ENCODE results near the gene OSTM1. TPM values are rescaled to one million over a fixed set of nuclear protein-coding genes. Genes with fewer than 3 reads are reported as not detected.
"Not testable (repeated sequence)": the region's sequence is repeated elsewhere in the genome, so short reads cannot be mapped to it uniquely, and the experiment has no call there.

The OSTM1 gene
- total RNA-seq, 2 donors from 2014 or later, result 5.4 to 22.2 TPM

- ATAC-seq (no peak), DNase-seq (ENCODE audit: low spot score in 2 of 2) (no peak)
- Mint-ChIP-seq H3K27ac (no peak overlapping the region), H3K9me3 (peaks cover 10 to 11% of the 10 kb centered on the region in 2 donors), H3K36me3 (peaks cover 11% of the 10 kb centered on the region in 2 donors)
These were observed 69.7 kb downstream of the OSTM1 start for GRCh38 chr6:108004861-108005260.

DNA sequence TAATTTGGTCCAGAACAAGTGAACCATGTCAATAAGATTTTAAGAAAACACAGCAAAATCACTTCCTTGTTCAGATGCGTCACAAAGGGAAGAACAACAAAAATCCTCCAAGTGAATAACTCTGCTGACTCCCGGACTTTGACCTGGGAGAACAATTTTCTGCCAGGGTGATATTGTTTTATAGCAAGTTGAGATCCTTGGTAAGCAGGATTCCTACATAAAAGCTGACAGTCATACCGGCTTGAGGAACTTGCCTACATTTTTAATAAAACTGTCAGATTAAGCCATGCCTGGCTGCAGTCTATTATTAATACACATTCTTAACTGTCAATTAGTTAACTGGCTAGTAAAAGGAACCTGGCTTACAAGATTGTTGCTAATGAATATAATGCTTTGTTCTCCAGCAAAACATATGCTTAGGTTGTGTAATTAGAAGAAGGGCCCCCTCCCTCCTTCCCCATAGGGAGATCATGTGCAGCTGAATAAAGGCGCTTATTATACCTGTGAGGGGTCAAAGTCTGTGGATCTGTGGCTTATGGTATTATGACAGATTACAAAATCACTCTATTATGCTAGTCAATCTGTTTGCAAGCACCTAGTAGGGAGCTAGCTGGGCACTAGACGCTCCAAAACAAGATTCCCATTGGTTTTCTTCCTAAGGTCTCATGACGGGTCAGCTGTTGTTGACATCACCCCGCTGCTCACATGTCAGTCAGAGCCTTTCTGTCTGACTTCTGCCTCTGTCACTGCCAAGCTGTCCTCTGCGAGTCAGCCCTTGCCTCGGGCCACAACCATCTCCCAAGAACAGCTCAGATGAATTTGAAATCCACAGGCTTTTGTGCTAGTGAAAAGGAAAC, 71.9 kb downstream of the OSTM1 start:
- Mint-ChIP-seq H3K36me3 (no peaks in the 10 kb centered on the region), H3K27ac (no peak overlapping the region), H3K9me3 (no peaks in the 10 kb centered on the region)
- ATAC-seq (no peak), DNase-seq (ENCODE audit: low spot score in 2 of 2) (no peak)

DNA sequence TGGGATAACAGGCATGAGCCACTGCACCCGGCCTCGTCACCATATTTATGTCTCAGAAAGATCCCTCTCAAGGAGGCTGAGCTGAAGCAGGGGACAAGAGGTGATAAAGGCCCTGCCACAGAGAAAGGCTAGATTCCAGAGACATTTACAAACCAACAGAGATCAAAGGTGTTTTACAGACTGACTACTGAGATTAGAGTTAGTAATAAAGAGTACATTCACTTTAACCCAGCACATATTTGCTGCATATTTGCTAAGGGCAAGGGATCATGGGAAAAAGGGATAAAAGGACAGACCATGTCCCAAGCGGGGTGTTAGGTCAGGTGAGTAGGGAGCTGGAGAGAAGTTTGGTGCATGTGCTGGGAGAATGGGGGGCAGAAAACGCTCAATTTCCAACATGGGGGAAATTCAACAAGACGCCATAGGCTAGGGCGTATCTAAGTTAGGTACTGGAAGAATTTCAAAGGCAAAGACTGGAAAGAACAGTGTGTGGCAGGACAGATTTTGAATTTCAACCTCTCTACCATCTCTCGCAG, 72.8 kb downstream of the OSTM1 start:
- no peaks in the 10 kb centered on the region for H3K9me3 Mint-ChIP-seq
- ATAC-seq, result no peak
- H3K36me3 Mint-ChIP-seq, result no peaks in the 10 kb centered on the region
- DNase-seq (ENCODE audit: low spot score in 2 of 2), result no peak
- H3K27ac Mint-ChIP-seq, result no peak overlapping the region

DNA sequence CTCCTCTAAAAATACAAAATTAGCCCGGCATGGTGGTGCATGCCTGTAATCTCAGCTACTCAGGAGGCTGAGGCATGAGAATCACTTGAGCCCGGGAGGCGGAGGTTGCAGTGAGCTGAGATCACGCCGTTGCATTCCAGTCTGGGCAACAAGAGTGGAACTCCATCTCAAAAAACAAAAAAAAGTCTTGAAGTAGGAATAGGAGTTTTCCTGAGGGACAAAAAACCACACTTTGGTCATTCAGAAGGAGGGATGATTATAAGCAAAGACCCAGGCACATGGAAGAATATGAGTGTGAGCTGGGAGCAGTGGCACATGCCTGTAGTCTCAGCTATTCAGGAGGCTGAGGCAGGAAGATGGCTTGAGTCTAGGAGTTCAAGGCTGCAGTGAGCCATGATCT, 74.3 kb downstream of the OSTM1 start:
- not testable (repeated sequence) for H3K27ac Mint-ChIP-seq; H3K36me3 Mint-ChIP-seq; DNase-seq (ENCODE audit: low spot score in 2 of 2); H3K9me3 Mint-ChIP-seq; ATAC-seq

DNA sequence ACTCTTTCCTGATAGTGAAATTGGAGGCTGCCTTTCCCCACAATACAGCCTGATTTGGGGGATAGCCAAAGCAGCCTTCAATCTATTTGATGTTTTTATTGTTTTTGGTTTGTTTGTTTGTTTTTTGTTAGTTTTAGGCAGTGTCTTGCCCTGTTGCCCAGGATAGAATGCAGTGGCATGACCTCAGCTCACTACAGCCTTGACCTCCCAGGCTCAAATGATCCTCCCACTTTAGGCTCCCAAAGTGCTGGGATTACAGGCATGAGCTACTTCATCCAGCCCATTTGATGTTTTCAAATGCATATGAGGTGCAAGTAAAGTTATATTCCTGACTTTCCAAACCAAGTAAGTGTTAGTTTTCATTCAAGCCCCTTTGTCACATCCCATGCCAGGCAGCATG, 75.2 kb downstream of the OSTM1 start:
- Mint-ChIP-seq H3K36me3 (no peaks in the 10 kb centered on the region), H3K9me3 (no peaks in the 10 kb centered on the region), H3K27ac (no peak overlapping the region)
- ATAC-seq (no peak), DNase-seq (ENCODE audit: low spot score in 2 of 2) (no peak)

- Mint-ChIP-seq H3K9me3 (no peaks in the 10 kb centered on the region), H3K27ac (no peak overlapping the region), H3K36me3 (no peaks in the 10 kb centered on the region)
- ATAC-seq (no peak), DNase-seq (ENCODE audit: low spot score in 2 of 2) (no peak)
These were observed 82.6 kb downstream of the OSTM1 start for GRCh38 chr6:107991772-107992550.

Other genes starting within 250 kb of the OSTM1 start
- 100 to 1,000 TPM in 1 of 2 donors, 10 to 100 TPM in 1; 97.4 to 105 TPM for gene SEC63, start 116.5 kb downstream of the OSTM1 start, total RNA-seq
- gene NR2E1, start 91.3 kb upstream of the OSTM1 start, total RNA-seq, result not detected
- gene SNX3, start 186.3 kb upstream of the OSTM1 start, total RNA-seq, result 10 to 100 TPM; 49.1 to 76.5 TPM
- gene AFG1L, start 220.3 kb upstream of the OSTM1 start, total RNA-seq, result 1 to 10 TPM; 3.4 to 6.5 TPM